Dermis microvascular lymphatic vessel endothelial cell (primary cell): ENCODE data around the gene CALHM3. TPM values are rescaled to one million over a fixed set of nuclear protein-coding genes. Genes with fewer than 3 reads are reported as not detected.

Experiments used
- DNase-seq, 2 donors: peaks; one replicate each; pipeline versions ENCODE4 v3.0.0 to v3.0.0-alpha.2; 2010; ENCODE audit warnings: low read depth in 2 of 2
- total RNA-seq: library from RNA; depleted of rRNA; stranded (reverse); fragments of >200 nt; gene quantifications from 2 replicates; pipeline ENCODE4 v1.2.1, GENCODE V29; 2014

Gene CALHM3
- total RNA-seq, 1 donor from 2014 or later = not detected

DNA sequence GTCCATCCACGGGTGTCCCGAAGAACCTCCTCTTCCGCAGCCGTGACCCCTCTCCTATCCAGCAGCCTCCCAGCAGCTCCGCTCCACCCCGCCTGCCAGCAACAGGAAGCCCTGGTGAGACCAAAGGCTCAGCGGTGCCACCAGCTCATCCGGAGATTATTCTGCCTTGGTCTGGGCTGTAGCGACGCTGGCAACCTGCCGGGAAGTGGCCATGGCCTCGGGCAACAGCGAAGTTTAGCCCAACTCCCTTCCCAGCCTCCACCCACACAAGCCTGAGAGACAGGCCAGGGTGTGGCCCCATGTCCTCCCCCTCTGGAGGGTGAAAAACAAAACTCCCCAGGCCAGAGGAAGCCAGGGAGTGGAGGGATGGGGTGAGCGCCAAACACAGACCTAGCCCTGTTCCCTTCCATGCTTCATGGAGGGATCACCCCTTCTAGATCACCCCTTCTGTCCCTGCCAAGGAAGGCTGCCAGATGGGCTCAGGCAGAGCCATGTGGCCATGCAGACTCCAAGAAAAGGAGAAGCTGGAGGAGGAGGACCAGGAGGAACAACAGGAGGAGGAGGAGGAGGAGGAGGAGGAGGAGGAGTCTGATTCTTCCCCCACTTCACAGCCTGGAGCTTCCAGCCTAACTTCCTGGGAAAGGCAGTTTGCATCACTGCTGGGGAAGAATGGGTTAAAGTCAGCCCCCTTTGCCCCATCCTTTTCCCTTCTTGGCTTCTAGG lies 27.8 kb downstream of the CALHM3 start:
- peak in 1 of 2 donors; percentile 67 for DNase-seq

DNA sequence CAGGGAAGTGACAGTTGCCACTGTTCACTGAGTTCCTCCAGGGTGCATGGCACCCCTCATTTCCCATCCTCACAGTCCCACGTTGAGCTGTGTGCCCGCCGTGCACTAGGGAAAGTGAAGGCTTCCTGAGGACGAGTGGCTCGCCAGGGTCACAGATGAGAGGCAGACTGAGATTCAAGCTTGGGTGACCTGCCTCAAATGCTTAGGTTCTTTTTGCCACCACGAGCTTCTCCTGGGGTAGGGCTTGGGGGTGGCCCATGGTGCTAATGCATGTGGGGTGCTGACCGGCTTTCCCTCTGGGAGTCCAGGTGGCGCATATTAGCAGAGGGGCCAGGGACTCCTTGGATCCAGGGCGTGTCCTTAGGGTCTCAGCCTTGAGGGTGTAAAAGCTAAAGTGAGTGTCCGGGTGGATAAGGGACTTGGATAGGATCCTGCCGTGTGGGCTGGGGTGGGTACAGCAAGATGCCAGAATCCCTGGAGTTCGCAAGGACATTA lies 28.8 kb downstream of the CALHM3 start:
- no peak for DNase-seq

DNA sequence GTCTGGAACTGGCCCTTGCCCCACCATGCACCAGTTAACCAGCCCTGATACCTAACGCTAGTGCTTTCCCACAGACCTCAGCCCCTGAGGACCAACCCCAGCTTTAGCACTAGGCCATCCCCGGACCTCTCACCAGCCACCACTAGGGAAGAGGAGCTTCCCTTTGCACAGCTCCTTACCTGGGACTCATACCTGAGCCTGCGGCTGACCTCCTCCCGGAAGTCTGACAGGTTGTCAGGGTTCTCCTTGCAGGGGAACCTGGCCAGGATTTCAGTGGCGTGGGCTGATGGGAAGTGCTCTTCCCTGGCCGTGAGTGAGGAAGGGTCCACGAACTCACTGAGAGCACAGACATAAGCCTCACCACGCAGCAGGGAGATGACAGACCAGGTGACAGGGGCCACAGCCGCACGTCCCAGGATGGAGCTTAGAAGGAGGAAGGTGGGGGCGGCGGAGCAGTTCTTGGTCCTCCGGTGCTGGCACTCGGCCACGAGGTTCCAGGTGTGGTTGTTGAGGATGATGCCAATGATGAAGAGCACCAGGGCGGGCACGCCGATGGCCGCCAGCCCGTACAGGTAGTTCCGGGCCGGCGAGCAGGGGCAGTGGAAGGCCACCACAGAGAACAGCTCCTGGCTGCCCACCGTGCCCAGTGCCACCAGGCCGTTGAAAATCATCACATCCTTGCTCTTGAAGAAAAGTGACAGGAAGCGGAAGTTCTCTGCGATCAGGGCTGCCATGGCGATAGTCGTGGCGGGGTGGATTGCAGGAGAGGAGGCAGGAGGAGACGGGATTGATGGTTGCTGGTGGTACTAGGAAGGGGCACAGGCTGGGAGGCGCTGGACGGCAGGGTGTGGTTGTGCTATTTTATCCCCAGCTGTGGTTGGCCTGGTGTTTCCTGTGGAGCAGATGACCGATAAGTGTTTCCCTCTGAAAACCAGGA lies 29.6 kb downstream of the CALHM3 start:
- no peak for DNase-seq

DNA sequence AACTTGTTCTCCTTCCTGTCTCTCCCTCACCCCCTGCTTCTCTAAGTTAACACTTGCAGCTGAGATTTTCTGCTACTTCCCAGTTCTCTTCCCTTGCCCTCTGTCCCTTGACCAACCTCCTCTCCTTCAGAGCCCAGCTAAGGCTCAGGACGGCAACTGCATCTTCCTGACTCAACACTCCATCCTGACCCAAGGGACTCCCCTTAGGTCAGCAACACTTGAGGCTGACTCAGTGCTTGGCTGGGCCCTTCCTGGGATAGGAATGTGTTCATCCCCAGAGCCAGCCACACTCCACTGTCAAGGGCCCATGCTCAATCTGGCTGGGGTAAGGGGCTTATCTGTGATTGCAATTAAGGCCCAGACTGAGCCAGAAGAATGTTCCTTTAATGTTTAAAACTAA lies 30.3 kb downstream of the CALHM3 start:
- peak in 1 of 2 donors; percentile 45 for DNase-seq

DNA sequence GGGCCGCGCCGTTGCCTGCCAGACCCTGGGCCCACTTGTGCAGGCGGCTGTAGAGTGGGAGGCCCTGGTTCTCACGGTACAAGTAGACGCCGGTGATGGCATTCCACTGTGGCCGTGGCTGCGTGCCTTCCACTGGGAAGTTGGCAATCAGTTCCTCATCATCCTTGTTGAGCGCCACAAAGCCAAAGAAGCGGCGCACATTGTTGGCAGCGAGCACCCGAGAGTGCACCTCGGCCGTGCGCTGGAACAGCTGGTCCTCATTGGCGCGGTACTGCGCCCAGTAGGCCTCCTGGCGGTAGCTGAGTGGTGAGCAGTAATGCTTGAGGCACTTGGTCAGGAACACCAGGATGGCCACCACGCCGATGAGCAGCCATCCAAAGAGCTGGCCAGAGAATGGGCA lies 31.9 kb downstream of the CALHM3 start:
- no peak for DNase-seq

DNA sequence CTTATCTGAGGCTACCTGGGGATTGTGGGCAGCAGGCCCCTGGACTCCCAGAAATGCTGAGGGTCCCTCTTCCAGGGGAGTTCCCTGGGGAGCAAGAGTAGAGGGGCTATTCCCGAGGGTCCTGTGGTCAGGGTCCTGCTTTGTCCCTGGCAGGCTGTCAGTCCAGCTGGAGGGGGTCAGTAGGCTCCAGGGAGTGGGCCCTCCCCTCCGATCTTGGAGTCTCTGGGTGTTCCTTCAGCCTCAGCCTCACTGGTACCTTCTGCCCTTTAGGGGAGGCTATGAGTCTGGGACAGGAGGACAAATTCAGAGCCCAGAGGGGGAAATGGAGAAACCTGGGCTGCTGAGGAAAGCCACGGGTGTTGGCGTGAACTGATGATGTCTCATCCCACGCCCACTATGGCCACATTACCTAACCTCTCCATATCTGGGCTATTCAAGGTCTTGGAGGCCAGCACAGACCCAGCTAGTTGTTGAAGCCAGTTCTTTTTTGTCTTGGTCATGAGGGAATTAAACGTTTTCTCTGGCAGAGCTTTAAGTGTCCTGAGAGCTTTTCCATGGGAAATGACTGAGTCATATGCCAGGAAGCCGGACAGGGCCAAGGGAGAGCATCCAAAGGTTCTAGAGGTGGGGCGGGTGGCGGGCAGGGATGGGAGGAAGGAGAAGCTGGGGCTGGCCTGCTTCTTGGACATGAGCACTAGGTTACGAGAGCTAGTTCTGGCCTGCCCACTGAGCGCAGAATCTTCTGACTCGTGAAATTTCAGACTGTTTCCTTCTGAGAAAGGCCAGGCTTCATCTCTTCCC lies 33.1 kb downstream of the CALHM3 start:
- peak; percentile 30 to 83 for DNase-seq

DNA sequence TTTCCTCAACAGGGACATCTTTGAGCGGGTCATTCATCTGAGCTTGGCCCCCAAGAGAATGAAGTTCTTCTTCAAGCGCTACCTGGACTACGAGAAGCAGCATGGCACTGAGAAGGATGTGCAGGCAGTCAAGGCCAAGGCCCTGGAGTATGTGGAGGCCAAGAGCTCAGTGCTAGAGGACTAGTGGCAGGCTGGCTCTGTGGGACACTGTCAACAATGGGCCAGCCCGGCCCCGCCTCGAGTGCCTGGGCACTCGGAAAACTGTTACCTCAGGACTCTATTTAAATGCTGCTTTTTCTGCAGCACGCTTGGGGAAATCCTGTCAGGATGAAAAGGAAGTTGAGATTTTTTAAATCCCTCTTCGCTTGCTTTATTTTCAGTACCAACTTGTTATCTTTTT lies 33.7 kb downstream of the CALHM3 start:
- DNase-seq = no peak

DNA sequence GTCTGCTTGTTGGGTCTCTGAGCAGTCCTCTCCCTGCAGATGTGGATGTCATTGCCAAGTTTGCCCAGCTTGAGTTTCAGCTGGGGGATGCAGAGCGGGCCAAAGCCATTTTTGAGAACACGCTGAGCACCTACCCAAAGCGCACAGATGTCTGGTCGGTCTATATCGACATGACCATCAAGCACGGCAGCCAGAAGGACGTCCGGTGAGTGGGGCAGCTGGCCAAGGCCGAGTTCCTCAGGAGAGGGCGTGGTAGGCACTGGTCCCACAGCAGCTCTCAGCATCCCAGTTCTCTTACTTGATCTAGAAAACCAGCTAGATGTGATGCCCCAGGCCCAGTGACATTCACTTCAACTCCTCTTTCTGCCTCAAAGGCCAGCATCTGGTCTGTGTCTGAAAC lies 34.6 kb downstream of the CALHM3 start:
- no peak for DNase-seq

DNA sequence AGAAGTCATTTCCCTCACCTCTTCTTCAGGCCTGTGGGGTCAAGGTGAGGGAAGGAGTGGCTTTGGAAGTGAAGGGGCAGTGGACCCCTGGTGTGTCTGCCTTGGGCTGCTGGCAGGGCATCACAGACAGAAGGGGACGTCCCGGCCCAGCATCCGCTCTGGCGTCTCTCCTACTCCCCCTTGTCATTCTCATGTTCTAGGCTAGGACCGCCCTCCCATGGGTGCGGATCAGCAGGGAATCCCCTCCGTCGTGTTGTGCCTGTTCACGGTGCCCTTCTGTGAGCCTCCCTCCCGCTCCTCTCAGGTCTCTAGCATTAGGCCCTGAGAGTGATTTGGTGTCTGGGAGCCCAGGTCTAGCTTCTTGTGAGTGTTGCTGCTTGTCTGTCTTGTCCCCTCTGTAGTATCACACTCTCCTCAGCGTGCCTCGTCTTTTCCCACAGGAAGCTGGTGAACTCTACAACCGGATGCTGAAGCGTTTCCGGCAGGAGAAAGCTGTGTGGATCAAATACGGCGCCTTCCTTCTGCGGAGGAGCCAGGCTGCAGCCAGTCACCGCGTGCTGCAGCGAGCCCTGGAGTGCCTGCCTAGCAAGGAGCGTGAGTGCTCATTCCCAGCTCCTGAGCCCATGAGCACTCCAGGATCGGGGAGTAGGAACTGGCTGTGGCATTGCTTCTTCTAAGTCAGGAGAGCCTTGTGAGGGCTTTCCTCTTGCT lies 35.4 kb downstream of the CALHM3 start:
- DNase-seq = peak in 1 of 2 donors; percentile 77

DNA sequence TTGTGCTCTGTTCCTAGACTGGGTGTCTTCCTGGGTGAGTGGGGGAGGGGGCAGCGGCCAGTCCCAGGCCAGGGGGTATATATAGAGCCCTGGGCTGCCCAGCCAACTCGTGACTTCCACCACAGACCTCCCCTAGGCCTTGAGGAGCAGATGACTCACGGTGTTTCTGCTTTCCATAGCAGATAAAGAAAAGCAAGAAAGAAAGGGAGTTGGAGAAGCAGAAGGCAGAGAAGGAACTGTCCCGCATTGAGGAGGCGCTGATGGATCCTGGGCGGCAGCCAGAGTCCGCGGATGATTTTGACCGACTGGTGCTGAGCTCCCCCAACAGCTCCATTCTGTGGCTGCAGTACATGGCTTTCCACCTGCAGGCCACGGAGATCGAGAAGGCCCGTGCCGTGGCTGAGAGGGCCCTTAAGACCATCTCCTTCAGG lies 37.0 kb downstream of the CALHM3 start:
- no peak for DNase-seq

DNA sequence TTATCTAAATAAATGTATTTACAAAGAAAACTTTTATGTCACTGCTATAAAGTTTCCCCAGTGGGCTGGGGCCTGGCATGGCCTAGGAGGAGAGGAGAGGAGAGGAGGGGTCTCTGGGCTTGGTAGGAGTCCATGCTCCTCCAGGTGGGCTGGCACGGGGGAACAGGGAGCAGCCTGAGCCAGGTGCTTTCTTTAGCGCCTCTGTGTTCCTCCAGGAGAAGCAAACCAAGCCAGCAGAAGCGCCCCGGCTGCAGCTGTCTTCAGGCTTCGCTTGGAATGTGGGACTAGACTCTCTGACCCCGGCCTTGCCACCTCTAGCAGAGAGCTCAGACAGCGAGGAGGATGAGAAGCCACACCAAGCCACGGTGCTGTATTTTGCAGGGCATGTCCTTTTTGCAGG lies 37.4 kb downstream of the CALHM3 start:
- DNase-seq = no peak

DNA sequence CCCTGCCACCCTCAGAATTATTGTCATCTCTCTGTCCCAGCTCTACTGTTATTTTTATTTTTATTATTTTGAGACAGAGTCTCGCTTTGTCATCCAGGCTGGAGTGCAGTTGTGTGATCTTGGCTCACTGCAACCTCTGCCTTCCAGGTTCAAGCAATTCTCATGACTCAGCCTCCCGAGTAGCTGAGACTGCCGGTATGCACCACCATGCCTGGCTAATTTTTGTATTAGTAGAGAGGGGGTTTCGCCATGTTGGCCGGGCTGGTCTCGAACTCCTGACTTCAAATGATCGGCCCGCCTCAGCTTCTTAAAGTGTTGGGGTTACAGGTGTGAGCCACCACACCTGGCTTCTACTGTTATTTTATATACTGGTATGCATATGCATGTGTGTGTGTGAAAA lies 37.8 kb downstream of the CALHM3 start:
- no peak for DNase-seq

DNA sequence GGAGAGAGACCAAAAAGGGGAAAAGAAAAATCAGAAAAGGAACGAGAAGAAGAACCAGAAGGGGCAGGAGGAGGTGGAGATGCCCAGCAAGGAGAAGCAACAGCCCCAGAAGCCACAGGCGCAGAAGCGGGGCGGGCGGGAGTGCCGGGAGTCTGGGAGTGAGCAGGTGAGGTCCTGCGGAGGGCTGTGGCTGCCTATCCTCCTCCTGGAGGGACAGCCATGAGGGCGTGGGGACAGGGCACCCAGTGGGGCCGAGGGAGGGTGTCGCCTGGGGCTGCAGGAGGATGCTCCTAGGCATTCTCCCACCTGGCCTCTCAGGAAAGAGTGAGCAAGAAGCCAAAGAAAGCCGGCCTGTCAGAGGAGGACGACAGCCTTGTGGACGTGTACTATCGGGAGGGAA lies 38.6 kb downstream of the CALHM3 start:
- no peak for DNase-seq

DNA sequence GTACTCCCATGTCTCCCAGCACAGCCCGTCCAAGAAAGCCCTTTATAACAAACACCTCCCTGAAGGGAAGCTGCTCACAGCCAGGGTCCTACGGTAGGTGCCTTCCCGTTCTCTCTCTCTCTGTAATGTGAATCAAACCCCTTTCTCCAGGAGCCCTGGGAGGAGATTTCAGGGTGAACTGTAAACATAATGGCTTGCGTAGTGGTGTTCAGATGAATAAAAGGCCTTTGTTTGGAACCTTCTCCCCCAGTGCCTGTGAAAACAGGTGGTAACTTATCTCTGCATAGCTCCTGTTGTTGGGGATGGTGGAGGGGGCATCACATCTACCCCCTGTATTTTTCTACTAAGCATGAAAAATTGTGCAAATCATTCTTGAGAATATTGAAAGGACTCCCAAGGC lies 39.3 kb downstream of the CALHM3 start:
- no peak for DNase-seq

DNA sequence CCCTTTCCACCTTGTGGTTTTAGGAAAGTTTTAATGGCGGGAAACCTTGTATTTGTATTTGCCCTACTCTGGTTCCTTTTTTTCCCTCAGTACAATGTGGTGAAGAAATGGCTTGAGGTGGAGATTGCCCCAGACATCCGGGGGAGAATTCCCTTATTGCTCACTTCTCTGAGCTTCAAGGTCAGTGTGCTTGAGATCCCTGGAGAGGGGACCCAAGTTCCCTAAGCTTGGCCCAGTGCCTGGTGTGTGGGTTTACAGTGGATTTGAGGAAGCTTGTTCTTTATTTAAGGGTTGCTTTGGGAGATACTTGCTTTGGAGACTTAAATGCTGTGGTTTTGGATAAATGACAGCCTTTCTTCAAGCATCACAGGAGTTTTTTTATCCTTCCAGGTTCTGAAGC lies 45.2 kb downstream of the CALHM3 start:
- DNase-seq = no peak

DNA sequence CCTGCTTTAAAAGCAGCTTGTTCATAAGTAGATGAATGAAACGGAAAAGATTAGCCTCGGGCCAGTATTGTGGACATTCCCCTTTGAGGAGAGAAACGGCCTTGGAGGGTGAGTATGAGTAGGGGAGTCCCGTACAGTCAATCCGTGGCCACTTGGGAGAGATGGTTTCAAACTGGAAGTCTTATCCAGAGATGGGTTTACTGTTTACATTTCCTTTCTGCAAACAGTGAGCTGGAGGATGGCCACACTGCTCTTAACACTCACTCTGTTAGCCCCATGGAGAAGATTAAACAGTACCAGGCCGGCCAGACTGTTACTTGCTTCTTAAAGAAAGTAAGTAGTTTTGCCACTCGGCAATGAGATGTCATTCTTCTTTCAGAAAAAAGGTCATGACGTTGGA lies 47.1 kb downstream of the CALHM3 start:
- DNase-seq = no peak

DNA sequence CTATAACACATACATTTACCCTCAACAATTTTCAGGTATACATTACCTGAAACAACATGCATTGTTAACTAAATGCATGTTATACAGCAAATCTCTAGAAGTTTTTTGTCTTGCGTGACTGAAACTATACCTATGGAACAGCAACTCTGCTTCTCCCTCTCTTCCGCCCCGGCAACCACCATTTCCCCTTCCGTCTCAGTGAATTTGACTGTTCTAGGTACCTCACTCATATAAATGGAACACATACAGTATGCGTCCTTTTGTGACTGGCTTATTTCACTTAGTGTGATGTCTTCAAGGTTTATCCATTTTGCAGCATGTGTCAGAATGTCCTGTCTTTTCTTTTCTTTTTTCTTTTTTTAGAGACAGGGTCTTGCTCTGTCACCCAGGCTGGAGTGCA lies 49.4 kb downstream of the CALHM3 start:
- no peak for DNase-seq

DNA sequence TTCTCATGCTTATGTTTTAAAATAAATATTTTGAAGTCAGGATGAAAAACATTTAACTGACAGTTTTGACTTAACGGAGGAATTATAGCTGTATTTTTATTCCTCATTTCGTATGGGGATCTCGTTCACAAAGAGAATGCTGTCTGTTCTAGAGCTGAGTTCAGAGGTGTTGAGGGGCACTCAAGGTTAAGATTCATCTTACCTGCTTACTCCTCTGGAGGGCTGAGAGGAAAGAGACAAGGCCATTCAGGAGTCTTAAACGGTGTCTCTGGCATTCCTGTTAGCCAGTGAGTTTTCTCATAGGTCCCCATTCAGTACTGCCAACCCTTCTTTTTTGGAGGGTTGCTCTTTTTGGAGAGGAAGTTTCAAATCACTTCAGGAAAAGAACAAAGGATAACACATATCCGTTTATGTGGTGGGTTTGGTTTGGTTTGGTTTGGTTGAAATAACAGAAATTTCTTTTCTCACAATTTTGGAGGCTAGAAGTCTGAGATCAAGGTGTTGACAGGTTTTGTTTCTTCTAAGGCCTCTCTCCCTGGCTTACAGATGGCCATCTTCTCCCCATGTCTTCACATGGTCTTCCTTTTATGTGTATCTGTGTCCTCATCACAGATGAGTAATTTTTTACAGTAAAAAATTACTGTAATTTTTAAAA lies 49.9 kb downstream of the CALHM3 start:
- no peak for DNase-seq

DNA sequence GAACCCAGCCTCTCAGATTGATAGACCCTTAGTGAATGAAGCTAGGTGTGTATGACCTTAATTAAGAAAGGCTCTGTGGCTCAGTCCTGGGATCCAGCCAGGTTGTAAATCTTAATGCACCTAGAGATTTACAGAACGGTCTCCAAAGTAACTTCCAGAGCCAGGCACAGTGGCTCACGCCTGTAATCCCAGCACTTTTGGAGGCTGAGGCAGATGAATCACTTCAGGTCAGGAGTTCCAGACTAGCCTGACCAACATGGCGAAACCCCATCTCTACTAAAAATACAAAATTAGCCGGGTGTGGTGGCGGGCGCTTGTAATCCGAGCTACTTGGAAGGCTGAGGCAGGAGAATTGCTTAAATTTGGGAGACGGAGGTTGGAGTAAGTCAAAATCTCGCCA lies 51.2 kb downstream of the CALHM3 start:
- no peak for DNase-seq

DNA sequence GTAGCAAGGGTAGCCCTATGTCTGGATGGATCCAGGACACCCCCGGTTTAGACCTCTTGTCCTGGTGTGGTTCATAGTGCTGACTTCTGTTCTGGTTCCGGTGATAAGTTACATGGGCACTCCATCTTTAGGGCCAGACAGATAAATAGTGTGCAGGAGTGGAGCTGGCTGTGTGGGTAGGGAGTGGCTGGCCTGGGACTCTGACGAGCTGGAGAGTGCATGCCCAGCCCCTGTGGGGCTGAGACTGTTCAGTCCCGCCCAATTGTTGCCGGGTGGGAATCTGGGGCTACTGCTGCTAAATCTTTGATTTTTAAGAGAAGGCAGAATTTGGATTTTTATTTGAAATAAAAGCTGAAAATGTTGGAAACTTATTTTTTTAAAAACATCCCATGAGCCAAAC lies 55.3 kb downstream of the CALHM3 start:
- no peak for DNase-seq
